ENCODE results near the gene FAM240A. TPM values are rescaled to one million over a fixed set of nuclear protein-coding genes. Genes with fewer than 3 reads are reported as not detected.

Gene FAM240A
- total RNA-seq, 1 experiment from 2014 or later: not detected

DNA sequence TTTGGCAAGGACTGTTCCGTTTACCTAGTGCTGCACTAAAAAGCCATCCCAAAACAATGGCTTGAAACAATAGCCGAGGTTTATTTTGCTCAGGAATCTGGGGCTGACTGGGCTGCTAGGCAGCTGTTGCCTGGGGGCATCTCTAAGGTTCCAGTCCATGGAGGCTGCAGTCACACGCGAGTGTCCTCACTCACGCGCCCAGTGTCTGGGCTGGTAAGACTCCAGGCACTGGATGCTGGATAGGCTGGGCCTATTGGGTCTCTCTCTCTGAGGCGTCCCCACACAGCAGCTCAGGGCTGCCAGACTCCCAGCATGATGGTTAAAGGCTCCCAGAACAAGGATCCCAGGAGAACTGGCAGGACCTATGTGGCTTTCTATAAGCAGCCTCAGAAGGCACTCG is 47.0 kb downstream of the FAM240A start:
- in situ Hi-C loops (cut with HindIII; ENCODE audit: low sequenced_read_pairs): no loop called here
- DNase-seq (ENCODE audit: low spot score): no peak

GRCh38 chr3:46660003-46660402 is 47.7 kb downstream of the FAM240A start:
- DNase-seq (ENCODE audit: low spot score): no peak
- in situ Hi-C loops (cut with HindIII; ENCODE audit: low sequenced_read_pairs): no loop called here

DNA sequence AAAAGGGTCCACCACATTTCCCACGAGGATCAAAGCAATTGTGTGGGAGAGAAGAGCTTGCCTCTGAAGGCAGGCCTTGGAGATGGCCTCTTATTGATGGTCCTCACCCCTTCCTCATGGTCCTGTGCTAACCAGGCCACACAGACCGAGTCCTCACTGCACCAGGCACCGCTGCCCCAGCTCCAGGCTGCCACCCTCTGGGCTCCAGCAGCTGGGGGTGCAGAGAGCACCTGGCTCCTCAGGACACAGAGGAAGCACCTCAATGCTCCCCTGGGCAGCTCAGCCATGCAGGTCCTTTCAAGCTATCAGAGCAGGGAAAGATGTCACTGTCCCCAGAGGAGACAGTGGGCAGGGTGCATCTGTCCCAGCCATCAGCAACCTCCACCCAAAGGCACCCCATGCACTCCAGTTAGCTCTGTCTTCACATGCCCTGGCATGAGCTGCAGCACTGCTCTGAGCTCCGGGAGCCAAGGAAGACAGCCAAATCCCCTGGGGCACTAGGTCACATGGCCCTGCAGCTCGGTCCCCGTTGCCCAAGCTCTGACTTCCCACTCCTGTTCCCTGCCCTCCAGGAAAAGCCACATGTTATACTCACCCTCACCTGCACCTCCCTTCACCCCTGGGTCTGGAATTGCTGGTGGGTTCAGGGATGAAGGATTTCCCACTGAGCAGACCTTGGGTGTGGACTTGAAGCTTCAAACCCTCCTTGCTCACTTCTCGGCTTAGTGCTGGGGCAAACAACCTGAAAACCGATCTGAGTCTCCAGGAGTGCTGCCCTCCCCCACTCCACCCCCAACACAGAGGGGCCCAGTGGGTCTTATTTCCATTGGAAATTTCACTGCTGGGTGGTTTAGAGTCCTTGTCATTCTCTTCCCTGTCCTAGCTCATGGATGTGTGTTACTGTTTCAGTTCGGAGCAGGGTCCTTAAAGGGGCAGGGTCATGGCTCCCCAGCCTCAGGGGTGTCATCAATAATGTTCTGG is 48.5 kb downstream of the FAM240A start:
- no peak for DNase-seq (ENCODE audit: low spot score)

GRCh38 chr3:46661776-46662766 is 49.7 kb downstream of the FAM240A start:
- no peak for DNase-seq (ENCODE audit: low spot score)

More for the DNA sequence above, 48.5 kb downstream of the FAM240A start:
- in situ Hi-C loops (cut with HindIII; ENCODE audit: low sequenced_read_pairs): no loop called here

DNA sequence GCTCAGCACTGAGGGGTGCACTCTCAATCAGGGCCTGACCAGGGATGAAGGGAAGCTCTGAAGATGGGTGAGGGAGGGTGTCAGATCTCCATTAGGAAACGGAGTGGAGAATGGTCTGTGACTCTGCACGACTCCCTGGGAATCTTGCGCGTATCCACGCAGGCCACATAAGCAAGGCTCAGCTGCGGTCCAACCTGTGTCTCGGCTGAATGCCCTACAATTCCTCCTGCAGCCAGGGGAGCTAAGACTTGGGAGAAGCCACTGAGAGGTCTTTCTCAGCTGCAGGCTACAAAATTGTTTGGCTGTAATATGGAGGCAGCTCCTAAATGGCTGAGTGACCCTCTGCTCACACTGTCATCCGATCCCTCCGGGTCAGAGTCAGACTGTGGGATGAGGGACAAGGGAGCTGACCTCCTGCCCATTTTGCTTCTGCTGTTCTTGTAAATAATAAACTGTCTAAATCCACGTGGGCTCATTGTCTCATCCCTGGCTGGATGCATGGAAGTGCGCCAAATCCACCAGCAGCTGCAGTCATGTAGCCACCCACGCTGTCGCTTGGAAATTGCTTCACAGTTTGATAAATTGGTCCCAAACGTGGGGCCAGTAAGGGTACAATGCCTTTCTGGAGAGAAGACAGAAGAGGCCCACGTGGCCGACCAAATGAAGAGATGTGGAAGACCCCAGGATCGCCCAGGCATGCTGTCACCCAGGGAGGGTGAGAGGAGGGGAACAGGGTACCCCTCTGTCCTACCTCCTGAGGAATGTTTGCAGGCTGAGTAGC is 50.6 kb downstream of the FAM240A start:
- in situ Hi-C loops (cut with HindIII; ENCODE audit: low sequenced_read_pairs): no loop called here
- DNase-seq (ENCODE audit: low spot score): no peak

More at GRCh38 chr3:46661776-46662766, 49.7 kb downstream of the FAM240A start:
- in situ Hi-C loops (cut with HindIII; ENCODE audit: low sequenced_read_pairs): no loop called here

DNA sequence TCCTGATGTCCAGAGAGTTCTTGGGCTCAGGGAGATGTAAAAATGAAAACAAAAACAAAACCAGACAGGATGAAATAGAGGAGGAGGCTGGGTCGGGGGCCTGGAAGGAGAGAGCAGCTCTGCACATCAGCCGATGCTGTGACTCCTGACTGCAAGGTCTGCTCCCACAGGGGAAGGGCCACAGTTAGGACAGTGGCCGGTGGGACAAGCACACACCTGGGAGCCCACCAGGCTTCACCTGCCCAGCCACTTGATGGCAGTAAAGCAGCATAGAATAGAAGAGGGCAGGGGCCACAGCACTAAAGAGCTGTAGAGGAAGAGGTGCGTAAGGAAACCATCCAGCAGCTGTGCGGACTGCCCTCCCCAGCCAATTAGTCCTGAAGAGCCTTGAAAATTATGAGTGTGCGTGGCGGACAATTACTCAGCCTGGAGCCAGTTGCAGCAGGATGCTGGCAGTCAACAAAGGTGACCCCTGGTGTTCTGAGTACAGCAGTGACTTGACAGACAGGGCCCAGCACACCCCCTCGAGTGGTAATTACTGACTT is 51.3 kb downstream of the FAM240A start:
- in situ Hi-C loops (cut with HindIII; ENCODE audit: low sequenced_read_pairs): no loop called here
- no peak for DNase-seq (ENCODE audit: low spot score)

GRCh38 chr3:46664188-46664970 is 52.1 kb downstream of the FAM240A start:
- in situ Hi-C loops (cut with HindIII; ENCODE audit: low sequenced_read_pairs): no loop called here
- DNase-seq (ENCODE audit: low spot score): no peak

DNA sequence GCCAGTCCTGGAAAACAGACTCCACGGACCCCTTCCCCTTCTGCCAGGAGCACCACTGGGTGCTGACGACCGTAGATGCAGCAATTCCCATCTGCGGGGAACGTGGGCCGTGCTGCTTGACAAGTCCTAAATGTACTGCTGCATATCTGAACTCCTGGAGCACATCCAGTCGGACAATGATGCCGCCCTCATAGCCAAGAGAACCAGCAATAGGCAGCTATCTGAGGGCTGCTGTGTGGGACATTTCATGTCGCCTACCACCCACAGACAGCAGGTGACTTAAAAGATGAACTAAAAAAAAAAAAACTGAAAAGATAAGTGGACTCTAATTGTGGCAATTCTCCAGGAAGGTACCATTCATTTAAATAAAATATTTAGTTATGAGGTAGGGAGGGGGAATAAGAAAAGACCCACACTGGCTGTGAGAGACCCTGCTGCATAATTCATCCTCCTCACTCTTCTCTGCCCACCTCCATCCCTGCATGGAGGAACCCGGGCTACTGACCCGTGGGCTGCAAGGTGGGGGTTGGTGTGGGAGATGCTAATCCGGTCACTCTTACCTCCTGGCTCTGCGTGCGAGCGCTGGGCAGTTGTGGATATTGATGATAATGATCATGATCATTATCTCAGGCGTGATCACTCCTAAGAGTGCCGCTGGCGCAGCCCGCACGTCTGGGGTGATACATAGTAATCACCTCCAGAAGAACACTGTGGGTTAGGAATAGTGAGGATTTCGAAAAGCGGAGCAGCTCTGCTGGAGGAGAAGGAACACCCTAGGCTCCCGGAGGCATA is 52.8 kb downstream of the FAM240A start:
- no peak for DNase-seq (ENCODE audit: low spot score)
- in situ Hi-C loops (cut with HindIII; ENCODE audit: low sequenced_read_pairs): no loop called here

- in situ Hi-C loops (cut with HindIII; ENCODE audit: low sequenced_read_pairs): no loop called here
- DNase-seq (ENCODE audit: low spot score): no peak
Observed at GRCh38 chr3:46665763-46666452, 53.6 kb downstream of the FAM240A start.

DNA sequence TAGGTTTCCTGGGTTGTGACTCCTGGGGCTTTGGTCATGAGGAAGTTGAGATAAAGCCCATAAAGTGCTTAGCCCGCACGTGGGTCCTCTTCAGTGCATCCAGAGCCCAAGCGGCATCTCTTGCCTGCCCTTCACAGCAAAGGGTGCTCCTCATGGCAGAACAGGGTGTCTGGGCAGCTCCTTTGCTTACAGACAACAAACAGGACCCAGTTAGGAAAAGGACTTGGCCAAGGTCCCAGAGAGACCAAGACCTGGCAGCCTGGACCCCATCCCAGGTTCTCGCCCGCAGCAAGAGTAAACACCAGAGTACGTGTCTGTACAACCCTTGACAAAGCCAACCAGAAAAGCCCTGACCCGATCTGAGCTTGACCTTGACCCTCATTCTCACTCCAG is 54.1 kb downstream of the FAM240A start:
- in situ Hi-C loops (cut with HindIII; ENCODE audit: low sequenced_read_pairs): no loop called here
- no peak for DNase-seq (ENCODE audit: low spot score)

DNA sequence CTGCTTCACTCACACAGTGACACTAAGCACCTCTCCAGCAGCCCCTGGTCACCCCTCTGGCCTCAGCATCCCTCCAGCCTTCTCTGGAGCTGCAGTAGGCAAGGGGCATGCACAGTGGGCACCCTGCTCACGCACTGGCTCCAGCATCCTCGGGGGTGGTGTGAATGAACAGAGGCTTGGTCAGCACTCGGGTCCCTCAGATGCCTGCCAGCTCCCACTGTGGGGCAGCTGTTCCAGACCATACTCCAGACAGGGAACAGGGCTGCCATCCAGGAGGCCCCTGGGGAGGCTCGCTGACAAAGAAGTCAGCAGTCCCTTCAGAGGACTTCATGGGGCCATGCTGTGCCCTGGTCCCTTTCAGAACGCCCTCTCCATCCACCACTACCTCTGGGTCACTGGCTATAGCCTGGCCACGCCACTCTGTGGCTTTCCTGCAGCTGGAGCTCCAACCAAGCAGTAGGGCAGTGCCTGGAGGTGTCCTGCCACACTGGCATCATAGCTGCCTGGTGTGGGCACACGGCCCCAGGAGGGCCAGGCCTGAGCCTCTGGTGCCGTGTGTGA is 54.8 kb downstream of the FAM240A start:
- in situ Hi-C loops (cut with HindIII; ENCODE audit: low sequenced_read_pairs): no loop called here
- no peak for DNase-seq (ENCODE audit: low spot score)

DNA sequence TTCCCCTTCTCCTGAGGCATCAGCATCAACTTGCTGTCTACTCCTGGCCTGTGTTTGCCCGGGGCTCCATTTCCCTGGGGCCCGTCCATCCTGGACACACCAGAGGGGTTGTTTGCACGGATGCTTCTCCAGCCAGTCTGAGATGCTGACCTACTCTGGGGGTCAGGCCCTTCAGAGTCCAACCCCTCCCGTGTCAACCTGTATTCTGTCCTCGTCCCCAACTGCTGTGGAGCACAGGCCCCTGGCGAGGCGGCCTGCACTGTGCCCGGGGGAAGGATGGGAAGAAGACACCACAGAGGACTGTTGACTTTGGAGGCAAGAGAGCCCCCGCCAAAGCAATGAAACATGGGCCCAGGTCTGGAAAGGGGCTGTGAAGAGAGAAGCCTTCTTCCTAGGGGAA is 55.3 kb downstream of the FAM240A start:
- DNase-seq (ENCODE audit: low spot score): no peak
- in situ Hi-C loops (cut with HindIII; ENCODE audit: low sequenced_read_pairs): no loop called here

- no peak for DNase-seq (ENCODE audit: low spot score)
- in situ Hi-C loops (cut with HindIII; ENCODE audit: low sequenced_read_pairs): no loop called here
Observed at GRCh38 chr3:46668116-46668515, 55.8 kb downstream of the FAM240A start.

DNA sequence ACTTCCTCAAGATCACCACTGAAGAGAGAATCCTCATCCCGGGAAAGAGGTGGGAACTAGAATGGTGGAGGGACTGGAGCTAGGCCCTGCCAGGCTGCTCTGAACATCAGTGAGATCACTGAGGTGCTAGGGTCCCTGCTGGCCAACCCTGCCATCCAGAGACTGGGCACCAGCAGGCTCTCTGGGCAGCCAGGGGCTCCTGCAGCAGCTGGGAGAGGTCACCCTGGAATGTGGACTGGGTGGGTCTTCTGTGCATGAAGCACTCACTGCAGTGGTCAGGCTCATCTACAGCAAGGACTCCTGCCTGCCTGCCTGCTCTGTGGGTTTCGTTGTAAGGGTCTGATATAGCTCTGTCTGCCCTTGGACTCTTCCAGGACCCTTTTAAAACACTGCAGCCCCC is 56.3 kb downstream of the FAM240A start:
- in situ Hi-C loops (cut with HindIII; ENCODE audit: low sequenced_read_pairs): no loop called here
- DNase-seq (ENCODE audit: low spot score): no peak

GRCh38 chr3:46669191-46669999 is 57.1 kb downstream of the FAM240A start:
- in situ Hi-C loops (cut with HindIII; ENCODE audit: low sequenced_read_pairs): no loop called here
- no peak for DNase-seq (ENCODE audit: low spot score)

Measured in G401 (cell line).